A549 (cell line): Measurements from ENCODE around the gene OR6N2. TPM values are rescaled to one million over a fixed set of nuclear protein-coding genes. Genes with fewer than 3 reads are reported as not detected.

Experiments used
- ATAC-seq, 2 experiments: fragments of 200-7000 bp in 1 of 2; fragments of >200 bp in 1 of 2; cut with Nextera tagmentation in 1 of 2; cut with Tn5 transposase in 1 of 2; 3 replicates each; pipeline versions ENCODE4 v1.8.0 to v1.9.1; 2018 to 2020; ENCODE audit warnings: mild to moderate bottlenecking in 1 of 2, moderate library complexity in 1 of 2
- CTCF ChIA-PET: fragments of 300-600 bp; sonication (Branson Sonifier 250); formaldehyde crosslinking; extraction: SDS; loops from one replicate; lab custom pipeline; 2021; ENCODE audit warnings: antibody characterized with exemption, inconsistent platforms; lab: Yijun Ruan, JAX
- POLR2A ChIA-PET: fragments of 350-600 bp; formaldehyde crosslinking; extraction: SDS; loops from one replicate; lab custom pipeline; 2021; ENCODE audit warnings: antibody characterized with exemption, inconsistent platforms; lab: Yijun Ruan, JAX
- DNase-seq, 2 experiments: peaks; one replicate each; pipeline versions ENCODE4 v3.0.0 to v3.0.0-alpha.2; 2011 to 2016; ENCODE audit warnings: low read depth in 1 of 2, low spot score in 1 of 2
- FAIRE-seq: peaks from 2 replicates; lab custom pipeline; 2011; peaks lifted over from hg19 to GRCh38; lab: Jason Lieb, UNC
- H3K27ac ChIP-seq, 2 experiments: fragments of >200 bp; sonication (Bioruptor Twin); formaldehyde crosslinking; 3 replicates each; pipeline ENCODE4 v1.5.1; 2016 to 2017
- H3K4me1 ChIP-seq: fragments of >200 bp; sonication (Bioruptor Twin); formaldehyde crosslinking; 3 replicates; pipeline ENCODE4 v1.6.1; 2016
- H3K4me2 ChIP-seq: fragments of >200 bp; sonication (Bioruptor Twin); formaldehyde crosslinking; 3 replicates; pipeline ENCODE4 v1.6.1; 2016
- H3K4me3 ChIP-seq: fragments of >200 bp; sonication (Bioruptor Twin); formaldehyde crosslinking; 3 replicates; pipeline ENCODE4 v1.5.1; 2016
- H3K9me3 ChIP-seq: fragments of >200 bp; sonication (Bioruptor Twin); formaldehyde crosslinking; 3 replicates; pipeline ENCODE4 v1.6.1; 2016
- ATOH8 ChIP-seq: fragments of 250-450 bp; sonication (Bioruptor Pico); IDR thresholded peaks from 2 replicates; pipeline ENCODE4 v1.5.0; 2020; ENCODE audit warnings: low read depth, mild to moderate bottlenecking, moderate library complexity
- BHLHE40 ChIP-seq: IDR thresholded peaks from 2 replicates; pipeline ENCODE4 v1.6.1; 2012; ENCODE audit warnings: low read depth, low read length, inconsistent platforms
- CBX2 ChIP-seq: fragments of 200-600 bp; sonication (generic); IDR thresholded peaks from 2 replicates; pipeline ENCODE4 v1.6.1; 2016; ENCODE audit warnings: low read depth, mild to moderate bottlenecking, borderline replicate concordance
- CBX8 ChIP-seq: fragments of 200-600 bp; sonication (generic); IDR thresholded peaks from 2 replicates; pipeline ENCODE4 v1.6.1; 2016
- CEBPB ChIP-seq, 2 experiments: fragments of >200 bp in 1 of 2; sonication (Bioruptor Twin) in 1 of 2; formaldehyde crosslinking in 1 of 2; IDR thresholded peaks; 2 replicates each; pipeline ENCODE4 v1.6.1; 2012 to 2016
- E2F6 ChIP-seq: IDR thresholded peaks from 2 replicates; pipeline ENCODE4 v1.6.1; 2012; ENCODE audit warnings: low read depth, borderline replicate concordance
- EHMT2 ChIP-seq: fragments of 200-600 bp; sonication (generic); IDR thresholded peaks from 2 replicates; pipeline ENCODE4 v1.6.1; 2016; ENCODE audit warnings: antibody characterized with exemption, low read depth, mild to moderate bottlenecking, moderate library complexity
- ELK1 ChIP-seq: fragments of 150-350 bp; IDR thresholded peaks from 2 replicates; pipeline ENCODE4 v1.6.1; 2014; ENCODE audit warnings: low read depth, mild to moderate bottlenecking, low read length
- ESRRA ChIP-seq: fragments of 150-350 bp; IDR thresholded peaks from 2 replicates; pipeline ENCODE4 v1.6.1; 2014; ENCODE audit warnings: mild to moderate bottlenecking, low read length, borderline replicate concordance
- FOSB ChIP-seq: fragments of 250-450 bp; sonication (Bioruptor Pico); IDR thresholded peaks from 2 replicates; pipeline ENCODE4 v1.5.0; 2020; ENCODE audit warnings: mild to moderate bottlenecking, moderate library complexity
- FOXS1 ChIP-seq: fragments of 250-450 bp; sonication (Bioruptor Pico); IDR thresholded peaks from 2 replicates; pipeline ENCODE4 v1.5.0; 2020; ENCODE audit warnings: mild to moderate bottlenecking, moderate library complexity
- GATA3 ChIP-seq: IDR thresholded peaks from 2 replicates; pipeline ENCODE4 v1.6.1; 2012; ENCODE audit warnings: borderline replicate concordance
- HES2 ChIP-seq: fragments of >200 bp; sonication (Bioruptor Twin); formaldehyde crosslinking; IDR thresholded peaks from 2 replicates; pipeline ENCODE4 v1.6.1; 2016
- HOXB5 ChIP-seq: fragments of 250-450 bp; sonication (Bioruptor Pico); IDR thresholded peaks from 2 replicates; pipeline ENCODE4 v1.5.0; 2020; ENCODE audit warnings: mild to moderate bottlenecking, moderate library complexity
- JUNB ChIP-seq: fragments of >200 bp; sonication (Bioruptor Twin); formaldehyde crosslinking; IDR thresholded peaks from 2 replicates; pipeline ENCODE4 v1.6.1; 2016
- KDM5A ChIP-seq: fragments of 200-600 bp; sonication (generic); IDR thresholded peaks from 2 replicates; pipeline ENCODE4 v1.6.1; 2016; ENCODE audit warnings: antibody characterized with exemption, mild to moderate bottlenecking
- MAFK ChIP-seq: fragments of 450-650 bp; IDR thresholded peaks from 2 replicates; pipeline ENCODE4 v1.6.1; 2014; ENCODE audit not compliant: partially characterized antibody
- NFE2L2 ChIP-seq: fragments of 150-350 bp; conservative IDR thresholded peaks from 2 replicates; pipeline ENCODE4 v1.6.1; 2014; ENCODE audit warnings: low read length
- NR3C1 ChIP-seq: fragments of >200 bp; sonication (Bioruptor Twin); formaldehyde crosslinking; IDR thresholded peaks from 3 replicates; pipeline ENCODE4 v1.6.1; 2017
- PBX3 ChIP-seq: IDR thresholded peaks from 2 replicates; pipeline ENCODE4 v1.6.1; 2012
- POLR2A ChIP-seq: IDR thresholded peaks from 2 replicates; pipeline ENCODE4 v1.6.1; 2012; ENCODE audit warnings: mild to moderate bottlenecking, low read length
- POLR2AphosphoS2 ChIP-seq: conservative IDR thresholded peaks from 2 replicates; pipeline ENCODE4 v1.6.1; 2012; ENCODE audit warnings: low read length, improper control_type of control experiment, inconsistent platforms
- RCOR1 ChIP-seq: fragments of 150-350 bp; IDR thresholded peaks from 2 replicates; pipeline ENCODE4 v1.6.1; 2014; ENCODE audit warnings: antibody characterized with exemption, low read length, low read depth
- TFCP2L1 ChIP-seq: fragments of 250-450 bp; sonication (Bioruptor Pico); IDR thresholded peaks from 2 replicates; pipeline ENCODE4 v1.5.0; 2021; ENCODE audit warnings: mild to moderate bottlenecking
- TP53 ChIP-seq: fragments of 250-450 bp; sonication (Bioruptor Pico); IDR thresholded peaks from 2 replicates; pipeline ENCODE4 v1.5.0; 2021; ENCODE audit warnings: mild to moderate bottlenecking, moderate library complexity
- USF2 ChIP-seq: fragments of 450-650 bp; IDR thresholded peaks from 2 replicates; pipeline ENCODE4 v1.6.1; 2014; ENCODE audit warnings: antibody characterized with exemption
- ZSCAN20 ChIP-seq: fragments of 250-450 bp; sonication (Bioruptor Pico); IDR thresholded peaks from 2 replicates; pipeline ENCODE4 v1.8.0; 2022; ENCODE audit warnings: mild to moderate bottlenecking, moderate library complexity
- WGBS: methylation state at CpG from one replicate; pipeline ENCODE4 v1.1.6; 2017; ENCODE audit errors: missing lambda C conversion rate; 5-methylcytosine and 5-hydroxymethylcytosine counted together
- polyA minus RNA-seq: library from RNA; depleted of rRNA, polyadenylated mRNA; stranded (reverse); fragments of >200 nt; gene quantifications from 2 replicates; pipeline ENCODE4 v1.2.3, GENCODE V29; 2011; rRNA and poly(A)+ RNA removed
- polyA plus RNA-seq, 4 experiments: library from polyadenylated mRNA; depleted of rRNA in 3 of 4; stranded (reverse); fragments of >200 nt; fragmentation: RNase III in 1 of 4; extraction: RNeasy Plus Mini Kit Qiagen cat#74134 plus additional on column Dnase treatment in 1 of 4; gene quantifications; 2 replicates in 3 of 4; 3 replicates in 1 of 4; pipeline ENCODE4 v1.2.3, GENCODE V29; 2011 to 2017

Gene OR6N2
- polyA plus RNA-seq (2011; rRNA removed) (not detected in 2 replicates), polyA plus RNA-seq (2017; fragmentation: RNase III; extraction: RNeasy Plus Mini Kit Qiagen cat#74134 plus additional on column Dnase treatment) (not detected in 3 replicates), polyA minus RNA-seq (not detected in 2 replicates)
- not detected in 2 replicates for polyA plus RNA-seq (2012; cell fraction: cytosol; rRNA removed)
- polyA plus RNA-seq (2012; cell fraction: nucleus; rRNA removed), result not detected in 2 replicates

GRCh38 chr1:158781104-158781503 is at the start of gene OR6N2:
OR6N2 (minus strand) TSS chr1:158781204; CDS start chr1:158777635, 3,569 bp downstream.
- Histone ChIP-seq H3K4me2 (no peak within 1 kb of the TSS), H3K4me3 (no peak within 1 kb of the TSS), H3K27ac (no peak within 1 kb of the TSS), H3K4me1 (no peaks in the 10 kb centered on the region), H3K9me3 (no peaks in the 10 kb centered on the region)
- FAIRE-seq (no peak), DNase-seq (no peak), ATAC-seq (no peak)
- POLR2A ChIA-PET, result no interaction called here
- TF ChIP-seq ATOH8 (CRISPR knock-in tag), result no peak
- TF ChIP-seq HES2, result no peak
- TF ChIP-seq GATA3, result no peak
- no peak for TF ChIP-seq TFCP2L1 (CRISPR knock-in tag)
- TF ChIP-seq NFE2L2, result no peak
- TF ChIP-seq ZSCAN20 (CRISPR knock-in tag), result no peak
- no peak for TF ChIP-seq CEBPB (IDR thresholded peaks at IDR 0.05)
- TF ChIP-seq EHMT2, result no peak
- CTCF ChIA-PET, result no interaction called here

GRCh38 chr1:158830074-158830677 is 49.2 kb upstream of the OR6N2 start:
- FAIRE-seq (no peak), ATAC-seq (no peak), DNase-seq (no peak)
- Histone ChIP-seq H3K4me2 (no peak overlapping the region), H3K9me3 (no peaks in the 10 kb centered on the region), H3K4me3 (no peak overlapping the region), H3K27ac (no peak overlapping the region), H3K4me1 (no peaks in the 10 kb centered on the region)
- ChIA-PET POLR2A (no interaction called here), CTCF (no interaction called here)
- 2% methylated on average over 2 of the region's 2 CpGs for WGBS
- no peak for TF ChIP-seq FOXS1 (CRISPR knock-in tag)
- TF ChIP-seq USF2, result no peak
- no peak for TF ChIP-seq BHLHE40
- TF ChIP-seq CBX2, result no peak
- no peak for TF ChIP-seq CBX8
- TF ChIP-seq MAFK, result no peak
- no peak for TF ChIP-seq ZSCAN20 (CRISPR knock-in tag)
- no peak for TF ChIP-seq ATOH8 (CRISPR knock-in tag)
- no peak for TF ChIP-seq HES2
- TF ChIP-seq CEBPB (IDR thresholded peaks at IDR 0.05), result no peak
- no peak for TF ChIP-seq KDM5A

- no peak overlapping the region for H3K4me2 ChIP-seq
- ChIA-PET POLR2A (no interaction called here), CTCF (no interaction called here)
- ATAC-seq, result no peak
- FAIRE-seq, result no peak
- no peaks in the 10 kb centered on the region for H3K4me1 ChIP-seq
- WGBS, result 0% methylated on average over 1 of the region's 1 CpG
- H3K4me3 ChIP-seq, result no peak overlapping the region
- DNase-seq, result no peak
- no peaks in the 10 kb centered on the region for H3K9me3 ChIP-seq
- no peak overlapping the region for H3K27ac ChIP-seq
- TF ChIP-seq NR3C1 (no peak), TP53 (no peak), FOXS1 (CRISPR knock-in tag) (no peak), POLR2A (no peak), ELK1 (no peak), FOSB (no peak), EHMT2 (no peak), RCOR1 (no peak), TFCP2L1 (CRISPR knock-in tag) (no peak), HOXB5 (no peak), POLR2AphosphoS2 (no peak), CBX2 (no peak), E2F6 (no peak), JUNB (no peak), ESRRA (no peak), PBX3 (no peak), CBX8 (no peak)
Measured at GRCh38 chr1:158821723-158822122, 40.7 kb upstream of the OR6N2 start.
